D721Med (cell line): Measurements from ENCODE around the gene PAX3.

Source experiments
- DNase-seq: peaks from one replicate; pipeline ENCODE4 v3.0.0; 2011; ENCODE audit warnings: low spot score; ENCODE audit not compliant: insufficient read length
- FAIRE-seq: peaks from 2 replicates; lab custom pipeline; 2011; peaks lifted over from hg19 to GRCh38; lab: Jason Lieb, UNC
- TF ChIP-seq, protein P1 (sequence below): IDR thresholded peaks from 2 replicates; pipeline ENCODE4 v1.5.1; 2012; ENCODE audit warnings: mild to moderate bottlenecking, control low read depth; ENCODE audit not compliant: insufficient read depth; ENCODE audit errors: missing control alignments

Gene PAX3

DNA sequence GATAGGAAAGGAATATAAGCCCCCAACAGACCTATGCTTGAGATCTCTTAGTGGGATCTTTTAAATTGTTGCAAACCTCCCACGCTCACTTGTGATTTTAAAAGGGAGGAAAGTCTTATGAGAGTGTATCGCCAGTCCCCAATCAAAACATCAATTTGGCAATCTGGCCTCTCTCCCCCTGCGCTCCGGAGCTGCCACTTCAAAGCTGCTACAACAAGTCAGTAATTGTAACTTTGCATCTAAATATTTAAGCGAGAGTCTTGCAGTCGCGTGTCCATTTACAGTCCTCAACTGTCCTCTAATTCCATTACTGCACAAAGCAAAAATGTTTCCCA is 8.4 kb downstream of the PAX3 start:
- FAIRE-seq (no peak), DNase-seq (no peak)
- TF ChIP-seq, protein P1, sequence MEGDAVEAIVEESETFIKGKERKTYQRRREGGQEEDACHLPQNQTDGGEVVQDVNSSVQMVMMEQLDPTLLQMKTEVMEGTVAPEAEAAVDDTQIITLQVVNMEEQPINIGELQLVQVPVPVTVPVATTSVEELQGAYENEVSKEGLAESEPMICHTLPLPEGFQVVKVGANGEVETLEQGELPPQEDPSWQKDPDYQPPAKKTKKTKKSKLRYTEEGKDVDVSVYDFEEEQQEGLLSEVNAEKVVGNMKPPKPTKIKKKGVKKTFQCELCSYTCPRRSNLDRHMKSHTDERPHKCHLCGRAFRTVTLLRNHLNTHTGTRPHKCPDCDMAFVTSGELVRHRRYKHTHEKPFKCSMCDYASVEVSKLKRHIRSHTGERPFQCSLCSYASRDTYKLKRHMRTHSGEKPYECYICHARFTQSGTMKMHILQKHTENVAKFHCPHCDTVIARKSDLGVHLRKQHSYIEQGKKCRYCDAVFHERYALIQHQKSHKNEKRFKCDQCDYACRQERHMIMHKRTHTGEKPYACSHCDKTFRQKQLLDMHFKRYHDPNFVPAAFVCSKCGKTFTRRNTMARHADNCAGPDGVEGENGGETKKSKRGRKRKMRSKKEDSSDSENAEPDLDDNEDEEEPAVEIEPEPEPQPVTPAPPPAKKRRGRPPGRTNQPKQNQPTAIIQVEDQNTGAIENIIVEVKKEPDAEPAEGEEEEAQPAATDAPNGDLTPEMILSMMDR, result no peak

DNA sequence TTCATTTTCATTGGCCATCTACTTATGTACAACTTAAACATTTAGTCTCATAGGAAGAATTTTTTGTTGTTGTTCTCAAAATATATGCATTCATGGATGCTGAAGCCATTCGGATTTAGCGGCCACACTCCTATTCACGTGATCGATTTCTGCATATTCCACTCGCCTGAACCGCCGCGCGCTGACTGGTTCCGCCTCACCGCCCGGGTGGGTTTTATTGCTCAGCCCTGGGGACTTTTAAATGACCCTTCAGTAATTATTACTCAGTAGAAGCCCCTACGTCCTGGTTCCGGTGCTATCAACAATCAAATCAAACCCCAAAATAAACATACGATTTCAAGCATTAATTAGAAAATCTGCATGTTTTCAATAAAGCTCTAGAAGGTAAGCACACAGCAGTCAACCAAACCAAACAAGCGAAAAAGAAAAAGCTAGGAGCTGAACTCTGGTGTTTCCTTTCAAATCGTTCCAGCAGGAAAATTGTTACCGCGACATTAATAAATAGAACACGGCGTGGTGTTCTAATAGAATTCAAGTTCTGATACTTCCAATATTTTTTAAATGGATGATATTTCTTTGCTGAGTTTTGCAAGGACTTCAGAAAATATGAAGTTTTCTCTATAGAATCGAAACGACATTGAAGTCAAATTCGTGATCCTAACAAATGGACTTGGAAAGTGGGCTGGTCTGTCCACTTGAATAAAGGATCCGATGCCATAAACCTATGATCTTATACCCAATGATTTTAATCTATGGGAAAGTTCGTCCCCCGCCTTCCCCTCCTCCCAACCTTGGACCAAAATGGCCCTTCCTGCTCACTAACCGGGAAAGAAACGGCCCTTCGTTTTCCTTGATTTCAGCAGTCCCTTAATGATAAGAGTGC is 9.3 kb downstream of the PAX3 start:
- TF ChIP-seq, protein P1, result no peak
- DNase-seq, result no peak
- no peak for FAIRE-seq

DNA sequence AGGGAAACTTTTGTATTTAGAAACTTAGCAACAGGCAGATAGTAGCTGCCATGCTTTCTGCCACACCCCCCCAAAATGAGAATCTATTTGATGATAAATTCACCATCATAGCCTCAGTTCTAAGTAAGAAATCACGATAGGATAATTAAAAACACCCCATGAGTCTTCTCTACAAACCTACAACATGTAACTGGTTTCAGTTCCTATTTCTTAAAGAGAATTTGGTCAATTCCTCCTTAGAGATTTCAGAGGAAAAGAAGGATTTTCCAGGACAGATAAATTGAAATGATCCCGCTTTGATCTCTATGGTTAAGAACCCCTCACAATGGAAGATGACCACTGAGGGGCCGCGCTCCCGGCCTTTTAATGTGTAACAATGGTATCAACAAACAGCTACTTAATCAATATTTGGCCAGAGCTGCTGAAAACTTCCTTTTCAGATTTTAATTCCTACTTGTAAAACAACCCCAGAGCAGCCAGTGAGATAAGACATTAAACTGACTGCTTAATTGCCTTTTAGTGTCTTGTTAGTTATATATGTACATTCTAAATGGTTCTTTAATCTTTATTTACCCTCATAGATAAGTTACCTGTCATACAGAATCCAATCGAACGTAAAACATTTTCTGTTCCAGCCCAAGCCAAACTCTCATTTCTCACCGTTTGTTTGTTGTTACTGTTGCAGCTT is 10.1 kb downstream of the PAX3 start:
- DNase-seq, result no peak
- no peak for FAIRE-seq
- TF ChIP-seq, protein P1, result no peak

DNA sequence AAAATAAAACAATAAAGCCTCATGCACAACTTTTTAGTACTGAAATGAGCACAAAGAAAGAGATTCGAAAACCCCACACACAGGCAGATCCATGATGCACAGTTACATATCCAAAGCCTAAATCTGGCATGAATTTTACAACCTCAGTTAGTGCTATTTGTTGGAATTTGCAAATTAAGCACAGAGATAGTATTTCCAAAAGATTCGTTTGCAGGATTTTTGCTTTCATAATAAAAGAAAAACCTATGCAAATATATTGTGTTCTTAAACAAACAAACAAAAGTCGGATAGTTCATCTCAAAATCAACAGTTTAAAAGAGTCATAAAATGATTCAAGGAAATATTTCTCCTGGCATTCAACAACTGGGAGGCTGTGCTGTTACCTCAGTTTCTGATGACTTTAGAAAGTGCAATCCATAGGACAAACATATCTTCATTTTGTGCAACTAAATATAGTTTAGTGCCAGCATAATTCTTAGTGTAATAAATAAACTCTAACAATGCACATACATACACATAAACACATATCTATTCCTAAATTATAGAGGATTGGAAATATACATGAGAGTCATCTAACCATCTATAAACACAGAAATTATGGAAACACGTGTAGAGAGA is 10.8 kb downstream of the PAX3 start:
- FAIRE-seq, result no peak
- TF ChIP-seq, protein P1, result no peak
- no peak for DNase-seq

DNA sequence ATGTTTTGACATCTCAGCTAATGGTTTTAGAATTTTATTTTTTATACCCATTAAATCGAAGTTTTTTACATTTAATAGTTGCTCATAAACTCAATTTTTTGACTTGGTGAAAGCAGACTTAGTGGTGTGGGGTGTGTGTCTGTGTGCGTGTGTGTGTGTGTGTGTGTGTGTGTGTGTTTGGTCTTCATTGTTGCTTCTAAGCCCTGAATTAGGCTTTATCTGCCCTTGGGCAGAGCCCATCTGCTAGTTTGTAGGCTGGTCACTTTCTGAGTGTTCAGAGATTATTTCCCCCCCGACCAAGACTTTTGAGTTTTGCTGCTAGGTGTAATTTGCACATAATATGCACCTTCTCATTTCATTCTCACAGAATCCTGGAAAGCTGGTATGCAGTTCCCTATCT is 14.3 kb downstream of the PAX3 start:
- FAIRE-seq, result no peak
- TF ChIP-seq, protein P1, result no peak
- DNase-seq, result no peak

DNA sequence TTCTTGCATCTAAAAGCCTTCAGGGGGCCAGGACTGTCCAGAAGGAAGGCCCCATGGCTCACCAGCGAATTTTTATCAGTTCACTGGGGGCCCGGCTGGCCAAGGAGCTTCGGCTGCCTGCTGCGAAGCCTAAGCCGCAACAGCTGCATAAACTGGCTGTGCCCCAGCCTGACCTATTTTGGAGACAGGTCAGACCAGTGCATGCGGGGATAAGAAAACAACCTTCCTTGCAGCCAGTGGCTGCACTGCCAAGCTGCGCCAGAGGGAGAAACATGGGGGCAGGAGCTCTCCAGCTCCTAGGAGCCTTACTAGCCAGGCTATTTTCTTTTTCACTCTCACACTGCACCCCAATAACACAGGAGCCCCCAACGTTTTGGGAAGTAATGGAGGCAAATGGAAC is 15.2 kb downstream of the PAX3 start:
- FAIRE-seq, result no peak
- TF ChIP-seq, protein P1, result no peak
- no peak for DNase-seq

DNA sequence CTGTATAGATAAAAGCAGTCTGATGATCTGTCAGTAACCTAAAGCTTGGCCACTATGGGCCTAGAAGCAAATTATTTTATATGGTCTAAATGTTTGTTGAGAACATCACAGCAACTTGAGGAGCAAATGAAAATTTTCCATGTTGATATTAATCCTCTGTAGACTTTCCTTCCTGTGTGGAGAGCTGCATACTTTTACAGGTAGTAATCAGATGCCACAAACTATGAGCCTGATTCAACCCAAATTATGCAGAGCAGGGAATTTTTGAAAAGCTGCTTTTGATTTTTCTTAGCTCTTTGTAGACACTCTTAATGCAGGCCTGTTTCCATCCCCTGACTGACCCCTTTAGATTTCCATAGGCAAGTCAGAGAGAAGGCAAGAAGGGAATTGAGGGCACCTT is 17.3 kb downstream of the PAX3 start:
- FAIRE-seq, result no peak
- DNase-seq, result no peak
- TF ChIP-seq, protein P1, result no peak
